ENCODE measurements around the gene HECTD4. TPM values are rescaled to one million over a fixed set of nuclear protein-coding genes. Genes with fewer than 3 reads are reported as not detected.

HECTD4 gene
- total and polyA plus RNA-seq, 2 experiments from 2014 or later: 25.7 to 36.9 TPM

GRCh38 chr12:112126911-112127310 is 255.3 kb downstream of the HECTD4 start (continued):
- TF ChIP-seq ETS1 (IDR thresholded peaks at IDR 0.05): no peak
- no peak for TF ChIP-seq ZNF114 (CRISPR knock-in tag; IDR thresholded peaks at IDR 0.05)

- peak overlapping the region; percentile 87 for H3K4me3 Mint-ChIP-seq
- H3F3A ChIP-seq (replicated peaks; ENCODE audit: low read depth): 0 out of 2 replicates have a peak, but pooled peaks cover 3% of the 10 kb centered on the region
- H3K27ac Mint-ChIP-seq: no peak overlapping the region
- TF ChIP-seq CREB1 (CRISPR knock-in tag; IDR thresholded peaks at IDR 0.05; ENCODE audit: low read depth): no peak
- TF ChIP-seq ETS1 (IDR thresholded peaks at IDR 0.05): no peak
- TF ChIP-seq EZH2 (IDR thresholded peaks at IDR 0.05; ENCODE audit: low read depth, unreplicated experiment): no peak
- TF ChIP-seq REST (IDR thresholded peaks at IDR 0.05; ENCODE audit: unreplicated experiment): no peak
- TF ChIP-seq ZNF331 (CRISPR knock-in tag; IDR thresholded peaks at IDR 0.05; ENCODE audit: low read depth): no peak
- no peak for TF ChIP-seq POLR2AphosphoS5 (IDR thresholded peaks at IDR 0.05; ENCODE audit: low read depth)
- no peak for TF ChIP-seq STAT1 (IDR thresholded peaks at IDR 0.05; ENCODE audit: unreplicated experiment)
- no peak for TF ChIP-seq NANOG (IDR thresholded peaks at IDR 0.05; ENCODE audit: borderline replicate concordance)
- no peak for TF ChIP-seq ZNF114 (CRISPR knock-in tag; IDR thresholded peaks at IDR 0.05)
- no peak for TF ChIP-seq CTCF (conservative IDR thresholded peaks at IDR 0.05; ENCODE audit: low read depth in 2 of 2)
- TF ChIP-seq EZH2phosphoT487 (IDR thresholded peaks at IDR 0.05; ENCODE audit: unreplicated experiment): no peak
These were observed 256.2 kb downstream of the HECTD4 start for GRCh38 chr12:112126000-112126438.

More at GRCh38 chr12:112126000-112126438, 256.2 kb downstream of the HECTD4 start:
- DNase-seq (ENCODE audit: low spot score) (peak; percentile 23), ATAC-seq (peak; percentile 2; the same call in 2 of the 3 replicates)
- peak overlapping the region; percentile 94 for H2AFZ ChIP-seq
- peak overlapping the region; percentile 85 for H3K4me3 ChIP-seq
- H3K9me2 ChIP-seq (ENCODE audit: insufficient read depth): no peaks in the 10 kb centered on the region
- H4K20me1 ChIP-seq (replicated peaks; ENCODE audit: insufficient read depth): peaks cover 4% of the 10 kb centered on the region; the same call in 1 of the 2 replicates
- Mint-ChIP-seq H3K36me3 (ENCODE audit: low read depth) (no peaks in the 10 kb centered on the region; the same call in 2 of the 3 replicates), H3K27me3 (ENCODE audit: insufficient read depth, low read depth, poor library complexity) (peaks cover 10% of the 10 kb centered on the region), H3K9me3 (no peaks in the 10 kb centered on the region), H3K4me1 (peaks cover 23% of the 10 kb centered on the region)
- no peaks in the 10 kb centered on the region for H3K27me3 ChIP-seq (ENCODE audit: insufficient read depth)
- H3K36me3 ChIP-seq (ENCODE audit: insufficient read depth): no peaks in the 10 kb centered on the region
- H3K4me2 ChIP-seq: peak overlapping the region; percentile 99
- peaks cover 14% of the 10 kb centered on the region for H3K79me2 ChIP-seq (replicated peaks; ENCODE audit: insufficient read depth)
- H3K4me1 ChIP-seq (ENCODE audit: insufficient read depth): peaks cover 24% of the 10 kb centered on the region
- no peak overlapping the region for H3K27ac ChIP-seq (ENCODE audit: low read depth)

All from GM23338 (cell line).